ENCODE measurements around the gene SRGAP1.
"Not testable (repeated sequence)": the region's sequence is repeated elsewhere in the genome, so short reads cannot be mapped to it uniquely, and the experiment has no call there.

SRGAP1 gene

DNA sequence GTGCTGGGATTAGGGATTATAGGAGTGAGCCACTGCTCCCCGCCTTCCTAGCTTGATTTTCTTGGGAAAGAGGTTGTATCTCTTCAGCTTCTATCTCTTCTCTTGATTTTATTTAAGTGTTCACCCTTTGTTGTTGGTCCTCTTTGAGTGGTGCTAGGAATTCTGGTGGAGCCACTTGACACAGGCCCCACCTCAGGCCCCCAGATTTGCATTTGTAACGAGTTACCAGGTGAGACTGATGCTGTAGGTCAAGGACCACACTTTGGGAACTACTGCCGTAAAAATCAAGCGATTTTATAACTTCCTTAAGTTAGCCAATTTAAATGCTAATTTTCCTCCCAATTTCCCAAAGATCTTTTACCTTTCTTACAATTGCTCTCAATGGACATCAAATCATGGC, 26.3 kb downstream of the SRGAP1 start:
- no peak for DNase-seq (ENCODE audit: low read depth)

DNA sequence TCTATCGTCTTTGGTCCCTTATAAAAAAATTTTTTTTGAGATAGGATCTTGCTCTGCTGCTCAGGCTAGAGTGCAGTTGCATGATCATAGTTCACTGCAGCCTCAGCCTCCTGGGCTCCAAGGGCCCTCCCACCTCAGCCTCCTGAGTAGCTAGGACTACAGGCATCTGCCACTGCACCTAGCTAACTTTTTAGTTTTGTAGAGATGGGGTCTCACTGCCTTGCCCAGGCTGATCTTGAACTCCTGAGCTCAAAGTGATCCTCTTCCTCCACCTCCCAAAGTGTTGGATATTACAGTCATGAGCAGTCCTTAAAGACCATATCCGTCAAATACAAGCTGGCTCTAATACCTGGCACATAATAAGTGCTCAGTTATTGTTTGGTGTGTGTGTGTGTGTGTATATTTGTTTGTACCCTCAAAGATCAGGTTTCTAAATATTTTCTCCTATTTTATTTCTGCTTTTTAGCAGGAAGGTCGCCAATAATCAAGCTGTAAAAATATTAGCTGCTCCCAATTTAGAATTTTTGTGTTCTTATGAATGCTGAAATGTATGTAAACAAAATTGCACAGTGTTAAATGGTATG, 30.5 kb downstream of the SRGAP1 start:
- DNase-seq (ENCODE audit: low read depth) = no peak

DNA sequence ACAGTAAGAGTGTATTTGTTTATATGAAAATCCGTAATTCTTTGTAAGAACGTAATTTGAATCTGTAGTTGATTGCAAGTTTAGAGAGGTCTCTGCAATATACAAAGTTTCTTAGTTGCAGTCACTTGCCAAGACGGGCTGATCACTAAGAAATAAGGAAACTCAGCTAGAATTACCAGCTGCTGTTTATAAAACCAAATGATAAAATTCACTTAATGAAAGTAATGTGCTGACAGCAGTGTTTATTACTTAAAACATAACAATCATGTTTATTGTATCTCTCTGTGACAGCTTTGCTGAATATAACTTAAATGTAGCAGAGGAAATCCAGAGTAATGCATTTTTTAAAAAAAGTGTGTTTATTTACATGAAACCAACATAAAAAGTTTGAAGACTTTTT, 31.2 kb downstream of the SRGAP1 start:
- DNase-seq (ENCODE audit: low read depth) = peak; percentile 25

DNA sequence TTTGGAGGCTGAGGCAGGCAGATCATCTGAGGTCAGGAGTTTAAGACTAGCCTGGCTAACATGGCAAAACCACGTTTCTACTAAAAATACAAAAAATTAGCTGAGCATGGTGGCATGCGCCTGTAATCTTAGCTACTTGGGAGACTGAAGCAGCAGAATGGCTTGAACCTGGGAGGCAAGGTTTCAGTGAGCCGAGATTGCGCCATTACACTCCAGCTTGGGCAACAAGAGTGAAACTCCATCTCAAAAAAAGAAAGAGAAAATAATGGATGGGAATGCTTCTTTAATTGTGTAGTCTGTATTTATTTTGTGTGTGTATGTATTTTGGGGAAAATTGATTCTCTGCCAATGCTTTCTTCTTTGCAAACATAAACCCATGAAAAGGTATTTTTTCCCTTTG, 32.5 kb downstream of the SRGAP1 start:
- peak; percentile 43 for DNase-seq (ENCODE audit: low read depth)

DNA sequence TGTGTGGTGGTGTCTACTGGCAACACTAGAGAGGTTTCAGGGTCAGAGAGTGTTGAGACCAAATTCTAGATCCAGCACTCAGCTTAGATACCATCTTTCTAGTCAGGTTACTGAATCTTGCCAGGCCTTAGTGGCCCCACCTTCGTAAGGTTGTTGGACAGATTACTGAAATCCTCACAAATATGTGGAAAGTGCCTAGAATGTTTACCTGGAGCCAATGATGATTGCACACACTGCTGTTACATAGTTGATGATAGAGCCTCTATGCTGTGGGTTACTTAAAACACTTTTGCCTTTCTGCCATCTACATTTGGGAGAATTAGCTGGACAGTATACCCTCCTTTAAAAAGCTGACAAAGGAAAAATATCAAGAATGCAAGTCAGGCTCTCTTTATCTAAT, 33.2 kb downstream of the SRGAP1 start:
- DNase-seq (ENCODE audit: low read depth) = no peak

DNA sequence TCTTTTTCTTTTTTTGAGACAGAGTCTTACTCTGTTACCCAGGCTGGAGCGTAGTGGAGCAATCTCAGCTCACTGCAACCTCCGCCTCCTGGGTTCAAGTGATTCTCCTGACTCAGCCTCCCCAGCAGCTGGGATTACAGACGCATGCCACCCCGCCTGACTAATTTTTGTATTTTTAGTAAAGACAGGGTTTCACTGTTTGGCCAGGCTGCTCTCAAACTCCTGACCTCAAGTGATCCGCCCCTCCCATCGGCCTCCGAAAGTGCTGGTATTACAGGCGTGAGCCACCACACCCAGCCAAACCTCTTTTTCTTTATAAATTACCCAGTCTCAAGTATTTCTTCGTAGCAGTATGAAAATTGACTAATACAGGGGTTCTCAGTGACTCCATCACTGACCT, 35.7 kb downstream of the SRGAP1 start:
- not testable (repeated sequence) for DNase-seq (ENCODE audit: low read depth)

DNA sequence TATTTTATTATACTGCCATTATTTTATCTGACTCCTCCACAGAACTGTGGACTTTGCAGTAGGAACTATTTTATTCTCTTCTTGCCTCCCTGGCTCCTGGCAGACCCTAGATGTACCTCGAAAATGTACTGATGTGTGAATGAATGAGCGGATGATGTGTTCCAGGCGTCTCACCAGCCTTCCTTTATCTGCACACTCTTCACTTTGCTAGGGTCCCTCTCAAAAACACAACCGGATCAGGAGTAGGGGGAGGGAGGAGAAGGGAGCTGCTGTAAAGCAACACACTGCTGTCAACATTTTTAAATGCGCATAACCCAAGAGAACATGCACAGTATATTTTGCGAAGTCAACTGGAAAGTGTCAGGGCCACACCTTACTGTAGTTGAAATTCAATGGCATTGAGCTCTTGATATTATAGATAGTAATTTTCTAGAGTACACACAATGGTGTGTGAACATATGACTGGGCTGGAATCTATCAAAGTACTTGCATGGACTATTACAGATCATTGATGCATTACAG, 36.3 kb downstream of the SRGAP1 start:
- DNase-seq (ENCODE audit: low read depth) = no peak

DNA sequence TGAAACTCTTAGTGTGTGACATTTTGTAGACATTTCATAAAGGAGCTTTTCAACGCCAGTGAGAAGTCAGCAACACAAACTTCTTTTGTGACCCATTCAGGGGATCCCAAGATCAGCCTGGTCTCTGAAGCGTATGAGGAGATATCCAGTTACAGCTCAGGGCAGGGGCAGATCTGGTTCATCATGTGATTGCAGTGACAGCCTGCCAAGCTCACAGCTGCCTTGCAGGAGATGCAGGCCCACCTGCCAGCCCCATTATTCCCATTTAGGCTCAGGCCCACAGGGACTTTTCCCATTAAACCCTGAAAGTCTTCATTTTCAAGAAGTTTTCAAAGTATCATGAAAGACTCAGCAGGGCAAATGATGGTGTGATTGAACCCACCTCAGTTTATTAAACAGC, 38.3 kb downstream of the SRGAP1 start:
- DNase-seq (ENCODE audit: low read depth) = no peak

DNA sequence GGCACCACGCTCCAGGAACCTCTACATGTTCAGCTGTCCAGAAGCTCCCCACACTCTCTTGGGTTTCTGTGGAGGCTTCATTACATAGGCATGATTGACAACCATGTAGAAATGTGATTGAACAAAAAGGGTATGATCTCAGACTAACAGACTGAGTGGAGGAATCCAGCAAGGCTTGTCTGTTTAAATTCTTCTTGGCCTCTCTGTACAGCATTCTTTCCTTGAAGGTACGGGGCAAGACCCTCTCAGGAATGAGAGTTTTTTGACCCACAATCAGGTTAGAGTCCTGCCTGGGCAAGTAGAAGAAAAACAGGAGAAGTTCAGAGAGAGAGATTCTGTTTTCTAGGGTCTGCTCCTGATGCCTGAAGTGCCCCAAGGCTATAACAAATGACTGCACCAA, 40.9 kb downstream of the SRGAP1 start:
- no peak for DNase-seq (ENCODE audit: low read depth)

DNA sequence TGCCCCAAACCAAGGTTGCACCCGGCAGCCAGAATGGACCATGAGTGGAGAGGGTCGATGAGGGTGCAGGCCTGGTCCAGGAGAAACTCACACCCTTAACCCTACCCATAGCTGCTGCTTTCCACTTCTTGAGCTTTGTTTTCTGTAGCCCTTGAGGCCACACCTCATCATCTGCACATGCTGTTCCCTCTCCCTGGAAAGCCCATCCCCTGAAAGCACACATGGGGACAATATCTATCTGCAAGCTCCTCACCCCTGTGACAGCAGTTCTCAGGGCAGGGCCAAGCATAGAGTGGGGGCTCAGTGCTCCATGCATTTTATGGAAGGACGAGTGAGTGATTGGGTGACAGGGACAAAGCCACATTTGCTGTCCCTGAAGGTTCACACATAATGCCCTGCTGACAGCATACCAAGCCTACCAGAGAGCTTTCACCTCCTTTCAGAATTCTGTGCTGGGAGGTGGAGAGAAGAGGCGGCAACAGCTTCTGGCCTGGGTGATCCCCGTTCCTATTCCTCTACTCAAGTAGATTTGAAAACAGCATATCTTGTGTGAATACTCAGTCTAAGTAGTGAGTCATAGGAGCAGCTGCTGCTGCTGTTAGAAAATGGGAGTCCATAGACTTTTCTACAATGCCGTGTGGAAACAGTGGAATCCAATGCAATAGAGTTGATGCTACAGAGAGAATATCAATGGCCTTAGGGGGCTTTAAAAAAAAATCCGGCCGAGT, 44.6 kb downstream of the SRGAP1 start:
- DNase-seq (ENCODE audit: low read depth) = peak; percentile 7

DNA sequence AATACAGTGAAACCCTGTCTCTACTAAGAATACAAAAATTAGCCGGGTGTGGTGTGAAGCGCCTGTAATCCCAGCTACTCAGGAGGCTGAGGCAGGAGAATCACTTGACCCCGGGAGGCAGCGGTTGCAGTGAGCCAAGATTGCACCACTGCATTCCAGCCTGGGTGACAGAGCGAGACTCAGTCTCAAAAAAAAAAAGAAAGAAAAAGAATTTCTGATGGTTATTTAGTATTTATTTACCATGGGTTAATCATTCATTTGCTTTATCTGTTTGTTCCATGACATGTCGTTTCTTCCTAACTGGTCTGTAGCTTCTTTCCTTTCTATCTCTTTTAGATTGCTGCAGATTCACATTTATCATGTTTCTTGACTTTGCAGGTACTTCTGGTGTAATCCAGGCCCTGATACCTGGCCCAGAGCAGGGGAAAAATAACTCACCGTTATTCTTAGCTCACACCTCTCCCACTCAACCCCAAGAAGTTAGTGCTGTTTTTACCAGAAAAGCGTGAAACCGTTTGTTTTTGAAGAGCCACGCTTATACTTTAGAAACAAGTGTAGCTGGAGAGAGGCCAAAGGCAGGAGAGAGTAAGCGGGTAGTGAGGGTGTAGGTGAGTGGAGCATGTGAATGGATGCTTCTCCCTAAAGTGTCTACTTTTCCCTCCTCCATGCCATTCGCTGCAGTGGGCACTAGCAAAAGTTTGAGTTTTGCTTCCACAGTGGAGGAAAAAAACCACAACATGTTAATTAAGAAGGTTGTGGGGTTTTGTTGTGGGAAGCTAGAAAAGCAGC, 45.4 kb downstream of the SRGAP1 start:
- no peak for DNase-seq (ENCODE audit: low read depth)

DNA sequence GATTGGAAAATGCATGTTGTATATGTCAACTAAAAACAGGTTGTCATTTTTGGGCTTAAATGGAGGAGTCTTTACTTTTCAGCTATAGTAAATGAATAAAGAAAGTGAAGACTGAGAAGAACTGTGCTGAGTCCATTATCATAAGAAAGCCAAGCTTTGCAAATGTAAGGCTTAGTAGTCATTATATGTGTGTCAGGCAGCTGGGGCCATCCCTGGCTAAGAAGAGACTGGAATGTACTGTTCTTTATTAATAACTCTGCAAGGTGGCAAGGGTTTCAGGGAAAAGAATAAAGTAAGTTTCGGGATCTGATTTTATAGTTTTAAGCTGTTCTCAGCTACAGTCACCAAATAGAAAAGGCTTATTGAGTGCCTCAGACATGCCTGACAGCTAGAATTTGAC, 48.7 kb downstream of the SRGAP1 start:
- DNase-seq (ENCODE audit: low read depth) = no peak

DNA sequence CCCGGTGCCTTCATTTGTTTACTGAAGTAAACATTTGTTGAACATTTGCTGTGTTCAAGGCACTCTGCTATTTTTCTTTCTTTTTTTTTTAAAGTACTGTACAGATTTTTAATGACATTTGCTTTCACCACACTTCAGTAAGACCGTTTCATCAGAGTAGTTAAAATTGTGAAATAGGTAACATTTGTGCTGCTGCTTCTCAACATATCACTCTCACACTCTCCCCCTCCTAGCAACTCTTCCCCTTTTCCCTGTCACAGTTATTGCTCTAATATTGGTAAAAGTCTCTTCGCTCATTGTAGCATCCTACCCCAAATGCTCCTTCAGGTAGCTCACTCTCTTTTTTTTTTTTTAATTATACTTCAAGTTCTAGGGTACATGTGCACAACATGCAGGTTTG, 49.6 kb downstream of the SRGAP1 start:
- peak; percentile 33 for DNase-seq (ENCODE audit: low read depth)

DNA sequence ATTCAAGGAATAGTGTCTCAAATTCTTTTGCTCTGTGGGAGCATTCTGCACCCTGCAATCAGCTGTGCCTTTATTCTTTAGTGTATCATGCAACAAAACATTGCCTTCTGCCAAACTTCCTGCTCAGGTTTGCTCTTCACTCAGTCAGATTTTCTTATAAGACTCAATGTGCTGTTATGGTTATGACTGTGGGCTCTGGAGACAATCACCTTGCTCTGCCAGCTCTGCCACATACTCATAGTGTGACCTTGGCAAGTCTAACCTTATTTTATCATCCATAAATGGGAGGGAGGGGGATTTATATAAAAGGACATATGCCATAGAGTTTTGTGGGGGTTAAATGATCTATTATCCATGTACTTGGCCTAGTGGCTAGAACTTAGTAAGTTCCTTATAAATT, 51.3 kb downstream of the SRGAP1 start:
- DNase-seq (ENCODE audit: low read depth) = no peak

DNA sequence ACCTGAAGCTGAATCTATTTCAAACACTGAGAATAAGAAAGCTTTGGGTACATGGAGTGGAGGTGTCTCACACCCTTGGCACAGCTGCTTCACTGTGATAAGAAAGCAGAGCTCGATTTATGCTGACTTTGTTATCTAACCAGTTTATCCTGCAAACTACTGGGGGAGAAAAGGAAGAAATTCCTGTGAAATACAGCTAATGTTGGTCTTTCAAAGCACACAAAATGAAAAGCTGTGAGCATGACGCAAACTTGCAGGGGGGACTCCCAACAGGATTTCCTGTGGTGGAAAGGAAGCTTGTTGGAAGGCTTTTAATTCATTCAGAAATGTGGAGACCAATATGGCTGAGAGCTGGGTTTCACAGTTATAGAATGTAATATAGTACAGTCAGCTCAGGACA, 53.4 kb downstream of the SRGAP1 start:
- DNase-seq (ENCODE audit: low read depth) = no peak

DNA sequence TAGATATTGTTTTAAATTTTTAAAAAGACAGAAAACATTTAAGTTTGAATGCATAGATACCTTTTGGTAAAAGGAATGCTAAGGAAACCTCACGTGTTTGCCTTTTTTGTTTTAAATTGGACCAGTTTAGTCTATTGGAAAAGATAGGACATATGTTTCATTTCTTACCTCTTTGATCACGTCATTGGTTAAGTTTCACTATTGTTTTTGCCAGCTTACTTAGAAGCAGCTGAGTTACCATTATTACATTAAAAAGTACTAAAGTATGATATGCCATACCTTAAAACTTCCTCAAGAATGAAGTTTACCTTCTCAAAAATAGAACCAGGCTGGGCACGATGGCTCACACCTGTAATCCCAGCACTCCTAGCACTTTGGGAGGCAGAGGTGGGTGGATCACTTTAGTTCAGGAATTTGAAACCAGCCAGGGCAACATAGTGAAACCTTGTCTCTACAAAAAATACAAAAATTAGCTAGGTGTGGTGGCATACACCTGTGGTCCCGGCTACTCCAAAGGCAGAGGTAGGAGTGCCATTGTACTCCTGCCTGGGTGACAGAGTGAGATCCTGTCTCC, 54.4 kb downstream of the SRGAP1 start:
- DNase-seq (ENCODE audit: low read depth) = no peak

DNA sequence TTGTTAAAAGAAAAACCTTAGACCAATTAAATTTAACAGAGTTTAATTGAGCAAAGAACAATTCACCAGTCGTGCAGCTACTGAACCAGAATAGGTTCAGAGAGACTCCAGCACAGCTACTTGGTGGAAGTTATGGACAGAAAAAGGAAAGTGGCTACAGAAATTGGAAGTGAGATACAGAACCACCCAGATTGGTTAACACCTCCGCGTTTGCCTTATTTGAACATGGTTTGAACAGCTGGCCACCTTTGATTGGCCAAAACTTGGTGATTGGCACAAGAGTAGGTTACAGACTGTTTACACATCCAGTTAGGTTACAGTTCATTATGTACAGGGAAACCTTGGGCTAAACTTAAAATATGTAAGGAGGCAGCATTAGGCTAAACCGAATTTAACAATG, 54.9 kb downstream of the SRGAP1 start:
- no peak for DNase-seq (ENCODE audit: low read depth)

DNA sequence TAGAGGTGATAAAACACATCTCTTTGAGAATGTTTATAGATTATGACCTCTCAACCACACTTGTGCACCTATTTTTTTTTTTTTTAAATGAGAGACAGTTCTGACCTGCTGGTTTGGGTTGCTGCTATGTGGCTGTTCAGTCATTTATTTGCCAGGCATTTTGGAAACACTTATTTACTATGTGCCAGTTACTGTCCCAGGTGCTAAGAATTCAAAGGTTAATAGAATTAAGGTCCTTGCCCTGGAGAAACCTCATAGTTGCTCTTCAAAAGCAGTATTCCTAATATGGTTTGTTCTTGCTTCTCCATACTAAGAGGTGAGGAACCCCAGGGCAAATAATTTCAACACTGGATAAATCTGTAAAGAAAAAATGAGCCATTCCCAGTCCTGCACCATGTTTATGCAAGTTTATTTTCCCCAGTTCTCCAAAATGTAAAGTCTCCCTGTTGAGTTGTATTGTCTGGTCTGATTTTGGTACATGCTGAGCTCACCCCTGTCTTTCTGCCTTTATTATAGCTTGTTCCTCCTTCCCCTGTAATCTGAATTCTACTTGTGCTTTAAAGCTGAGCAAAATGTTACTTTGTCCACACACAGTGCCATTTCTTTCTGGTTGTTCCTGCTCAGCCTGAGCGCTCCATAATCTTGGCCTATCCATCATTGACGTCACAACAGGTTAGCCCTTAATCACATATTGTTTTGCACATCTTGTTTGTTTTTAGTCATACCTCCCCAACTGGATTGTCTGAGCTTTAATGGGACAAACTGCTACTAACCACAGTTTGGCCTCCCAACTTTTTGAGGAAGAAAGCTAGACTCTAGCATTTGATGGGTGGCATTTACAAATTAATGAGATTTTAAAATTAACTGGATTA, 56.7 kb downstream of the SRGAP1 start:
- no peak for DNase-seq (ENCODE audit: low read depth)

DNA sequence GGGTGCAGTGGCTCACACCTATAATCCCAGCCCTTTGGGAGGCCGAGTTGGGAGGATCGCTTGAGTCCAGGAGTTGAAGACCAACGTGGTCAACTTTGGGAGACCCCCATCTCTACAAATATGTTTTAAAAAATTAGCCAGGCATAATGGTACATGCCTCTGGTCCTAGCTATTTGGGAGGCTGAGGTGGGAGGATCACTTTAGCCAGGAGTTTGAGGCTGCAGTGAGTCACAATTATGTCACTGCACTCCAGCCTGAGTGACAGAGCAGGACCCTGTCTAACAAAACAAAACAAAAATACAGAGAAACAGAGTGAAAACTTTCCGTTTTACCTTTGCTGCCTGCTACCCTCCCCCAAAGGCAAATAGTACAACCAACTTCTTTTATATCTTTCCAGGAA, 60.2 kb downstream of the SRGAP1 start:
- DNase-seq (ENCODE audit: low read depth) = no peak

DNA sequence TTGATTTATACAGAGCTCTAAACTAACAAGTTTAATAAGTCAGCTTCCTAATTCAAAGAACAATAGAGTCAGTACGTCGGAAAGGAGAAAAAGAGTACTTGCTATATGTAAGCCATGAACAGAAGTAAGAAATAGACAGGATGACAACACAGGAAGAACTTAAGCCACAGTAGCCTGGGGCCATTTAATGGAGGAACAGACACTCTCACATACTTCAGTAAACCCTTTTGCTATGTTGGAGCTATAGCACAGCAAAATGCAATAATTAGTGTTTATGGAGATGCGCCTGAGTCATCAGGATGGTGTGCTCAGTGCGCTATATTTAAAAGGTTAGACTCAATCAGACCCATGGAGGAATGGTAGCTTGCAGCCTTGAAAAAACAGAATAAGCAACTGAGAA, 61.0 kb downstream of the SRGAP1 start:
- DNase-seq (ENCODE audit: low read depth) = no peak

DNA sequence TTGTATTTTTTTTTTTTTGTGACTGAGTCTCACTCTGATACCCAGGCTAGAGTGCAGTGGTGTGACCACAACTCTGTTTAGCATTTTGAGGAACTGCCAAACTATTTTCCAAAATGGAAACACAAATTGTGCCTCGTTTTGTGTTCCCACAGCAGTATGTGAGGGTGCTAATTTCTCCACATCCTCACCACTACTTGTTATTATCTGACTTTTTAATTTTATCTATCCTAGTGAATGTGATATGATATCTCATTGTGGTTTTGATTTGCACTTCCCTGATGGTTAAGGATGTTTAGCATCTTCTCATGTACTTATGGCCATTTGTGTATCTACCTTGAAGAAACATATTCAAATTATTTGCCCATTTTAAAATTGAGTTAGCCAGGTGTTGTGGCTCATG, 62.4 kb downstream of the SRGAP1 start:
- DNase-seq (ENCODE audit: low read depth) = no peak

DNA sequence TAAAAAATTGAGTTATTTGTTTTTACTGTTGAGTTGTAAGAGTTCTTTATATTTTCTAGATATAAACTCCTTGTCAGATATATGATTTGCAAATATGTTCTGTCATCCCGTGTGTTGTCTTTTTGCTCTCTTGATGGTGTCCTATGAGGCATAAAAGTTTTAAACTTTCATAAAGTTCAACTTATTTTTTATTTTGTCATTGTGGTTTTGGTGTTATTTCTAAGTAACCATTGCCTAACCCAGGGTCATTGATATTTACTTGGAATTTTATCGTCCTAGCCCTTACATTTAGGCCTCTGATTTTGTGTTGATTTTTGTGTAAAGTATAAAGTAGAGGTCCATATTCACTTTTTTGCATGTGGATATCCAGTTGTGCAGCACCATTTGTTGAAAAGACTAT, 63.1 kb downstream of the SRGAP1 start:
- DNase-seq (ENCODE audit: low read depth) = no peak
